ENCODE results near the gene SNX24.
"Not testable (repeated sequence)": the region's sequence is repeated elsewhere in the genome, so short reads cannot be mapped to it uniquely, and the experiment has no call there.

SNX24 gene

GRCh38 chr5:122902263-122902662 lies 56.9 kb downstream of the SNX24 start:
- H3K4me1 Mint-ChIP-seq, result peaks cover under 1% of the 10 kb centered on the region
- no peak overlapping the region for H3K4me3 Mint-ChIP-seq
- H3K27ac Mint-ChIP-seq, result no peak overlapping the region
- H3K9me3 Mint-ChIP-seq, result no peaks in the 10 kb centered on the region
- no peak for TF ChIP-seq CTCF (IDR thresholded peaks at IDR 0.05; ENCODE audit: unreplicated experiment in 3 of 3)
- H3K27me3 Mint-ChIP-seq (ENCODE audit: low read depth), result no peaks in the 10 kb centered on the region
- no peaks in the 10 kb centered on the region for H3K36me3 Mint-ChIP-seq (ENCODE audit: low read depth)

GRCh38 chr5:122906768-122907167 lies 61.4 kb downstream of the SNX24 start:
- peaks cover 5% of the 10 kb centered on the region for H3K36me3 Mint-ChIP-seq (ENCODE audit: low read depth)
- H3K27ac Mint-ChIP-seq, result no peak overlapping the region

GRCh38 chr5:122907276-122907675 lies 61.9 kb downstream of the SNX24 start:
- Mint-ChIP-seq H3K4me1 (no peaks in the 10 kb centered on the region), H3K9me3 (peaks cover 3% of the 10 kb centered on the region), H3K36me3 (ENCODE audit: low read depth) (peaks cover 5% of the 10 kb centered on the region), H3K27ac (no peak overlapping the region), H3K4me3 (no peak overlapping the region), H3K27me3 (ENCODE audit: low read depth) (no peaks in the 10 kb centered on the region)
- no peak for TF ChIP-seq CTCF (IDR thresholded peaks at IDR 0.05; ENCODE audit: unreplicated experiment in 3 of 3)

More at GRCh38 chr5:122906768-122907167, 61.4 kb downstream of the SNX24 start:
- Mint-ChIP-seq H3K4me3 (no peak overlapping the region), H3K4me1 (no peaks in the 10 kb centered on the region), H3K9me3 (peaks cover 3% of the 10 kb centered on the region), H3K27me3 (ENCODE audit: low read depth) (no peaks in the 10 kb centered on the region)
- TF ChIP-seq CTCF (IDR thresholded peaks at IDR 0.05; ENCODE audit: unreplicated experiment in 3 of 3), result no peak

GRCh38 chr5:122908108-122908507 lies 62.7 kb downstream of the SNX24 start:
- no peaks in the 10 kb centered on the region for H3K4me1 Mint-ChIP-seq
- no peak overlapping the region for H3K27ac Mint-ChIP-seq
- H3K9me3 Mint-ChIP-seq, result peaks cover 8% of the 10 kb centered on the region
- H3K27me3 Mint-ChIP-seq (ENCODE audit: low read depth), result no peaks in the 10 kb centered on the region
- peaks cover 10% of the 10 kb centered on the region for H3K36me3 Mint-ChIP-seq (ENCODE audit: low read depth)
- no peak for TF ChIP-seq CTCF (IDR thresholded peaks at IDR 0.05; ENCODE audit: unreplicated experiment in 3 of 3)
- no peak overlapping the region for H3K4me3 Mint-ChIP-seq

- Mint-ChIP-seq H3K9me3 (peaks cover 8% of the 10 kb centered on the region), H3K27me3 (ENCODE audit: low read depth) (no peaks in the 10 kb centered on the region), H3K4me1 (no peaks in the 10 kb centered on the region), H3K27ac (no peak overlapping the region), H3K4me3 (no peak overlapping the region), H3K36me3 (ENCODE audit: low read depth) (peaks cover 10% of the 10 kb centered on the region)
- TF ChIP-seq CTCF (IDR thresholded peaks at IDR 0.05; ENCODE audit: unreplicated experiment in 3 of 3), result no peak
These were observed 63.2 kb downstream of the SNX24 start for GRCh38 chr5:122908662-122909061.

GRCh38 chr5:122909470-122910100 lies 64.2 kb downstream of the SNX24 start:
- no peak for TF ChIP-seq CTCF (IDR thresholded peaks at IDR 0.05; ENCODE audit: unreplicated experiment in 3 of 3)
- H3K4me1 Mint-ChIP-seq, result no peaks in the 10 kb centered on the region
- no peaks in the 10 kb centered on the region for H3K27me3 Mint-ChIP-seq (ENCODE audit: low read depth)
- peaks cover 13% of the 10 kb centered on the region for H3K36me3 Mint-ChIP-seq (ENCODE audit: low read depth)
- peaks cover 8% of the 10 kb centered on the region for H3K9me3 Mint-ChIP-seq
- no peak overlapping the region for H3K4me3 Mint-ChIP-seq
- H3K27ac Mint-ChIP-seq, result no peak overlapping the region

- not testable (repeated sequence) for H3K4me3 Mint-ChIP-seq; H3K27ac Mint-ChIP-seq; H3K4me1 Mint-ChIP-seq; H3K27me3 Mint-ChIP-seq (ENCODE audit: low read depth)
- Mint-ChIP-seq H3K36me3 (ENCODE audit: low read depth) (peaks cover 25% of the 10 kb centered on the region), H3K9me3 (peaks cover 16% of the 10 kb centered on the region)
These were observed 68.0 kb downstream of the SNX24 start for GRCh38 chr5:122913436-122913835.
